Activated CD4-positive, CD25-positive, alpha-beta regulatory T cell (primary cell): Measurements from ENCODE around the gene TULP4.

Source experiments
- DNase-seq, 4 experiments: peaks; one replicate each; lab custom pipeline; 2025; lab: John Stamatoyannopoulos, UW

Gene TULP4, protein sequence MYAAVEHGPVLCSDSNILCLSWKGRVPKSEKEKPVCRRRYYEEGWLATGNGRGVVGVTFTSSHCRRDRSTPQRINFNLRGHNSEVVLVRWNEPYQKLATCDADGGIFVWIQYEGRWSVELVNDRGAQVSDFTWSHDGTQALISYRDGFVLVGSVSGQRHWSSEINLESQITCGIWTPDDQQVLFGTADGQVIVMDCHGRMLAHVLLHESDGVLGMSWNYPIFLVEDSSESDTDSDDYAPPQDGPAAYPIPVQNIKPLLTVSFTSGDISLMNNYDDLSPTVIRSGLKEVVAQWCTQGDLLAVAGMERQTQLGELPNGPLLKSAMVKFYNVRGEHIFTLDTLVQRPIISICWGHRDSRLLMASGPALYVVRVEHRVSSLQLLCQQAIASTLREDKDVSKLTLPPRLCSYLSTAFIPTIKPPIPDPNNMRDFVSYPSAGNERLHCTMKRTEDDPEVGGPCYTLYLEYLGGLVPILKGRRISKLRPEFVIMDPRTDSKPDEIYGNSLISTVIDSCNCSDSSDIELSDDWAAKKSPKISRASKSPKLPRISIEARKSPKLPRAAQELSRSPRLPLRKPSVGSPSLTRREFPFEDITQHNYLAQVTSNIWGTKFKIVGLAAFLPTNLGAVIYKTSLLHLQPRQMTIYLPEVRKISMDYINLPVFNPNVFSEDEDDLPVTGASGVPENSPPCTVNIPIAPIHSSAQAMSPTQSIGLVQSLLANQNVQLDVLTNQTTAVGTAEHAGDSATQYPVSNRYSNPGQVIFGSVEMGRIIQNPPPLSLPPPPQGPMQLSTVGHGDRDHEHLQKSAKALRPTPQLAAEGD (N-terminal part only)

DNA sequence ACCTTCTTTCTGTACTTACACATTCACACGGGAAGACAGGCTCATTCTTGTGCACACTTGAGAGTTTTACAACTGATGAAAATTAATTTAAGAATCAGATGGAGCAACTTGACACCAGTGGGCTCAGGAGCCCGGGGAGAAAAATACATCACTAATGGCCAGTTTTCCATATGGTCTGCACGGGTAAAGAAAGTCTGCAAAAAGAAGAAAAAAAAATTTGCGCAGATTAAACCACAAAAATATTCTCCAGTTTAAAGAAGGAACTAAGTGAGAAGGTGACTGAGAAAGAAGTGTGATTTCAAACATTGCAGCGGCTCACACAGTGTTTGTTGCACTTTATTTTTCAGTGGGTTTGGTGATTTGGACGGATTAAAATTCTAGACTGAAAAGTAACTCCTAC, at the start of gene TULP4:
Gene TULP4 (plus strand): TSS at position 301 of the 400 bp plus-strand sequence. CDS start 1,552 bp downstream, outside the sequence.
- no peak for DNase-seq

DNA sequence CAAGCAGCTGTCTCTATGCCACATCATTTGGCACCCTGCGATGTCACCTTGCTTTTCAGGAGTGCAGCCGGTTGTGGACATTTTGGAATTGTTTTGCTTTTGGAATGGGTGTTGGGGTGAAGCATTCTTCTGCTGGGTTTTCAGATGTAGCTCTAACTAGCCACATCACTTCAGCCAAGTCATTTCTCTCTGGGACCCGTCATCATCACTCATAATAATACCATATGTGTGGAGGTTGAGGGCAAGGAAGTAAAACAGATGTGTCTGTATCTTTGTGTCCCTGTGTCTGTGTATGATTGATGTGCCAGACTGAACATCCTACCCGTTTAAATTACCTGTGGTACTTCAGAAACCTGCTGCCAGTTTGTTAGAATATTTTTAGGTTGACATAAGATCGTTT, 49.5 kb upstream of the TULP4 start:
- no peak for DNase-seq

DNA sequence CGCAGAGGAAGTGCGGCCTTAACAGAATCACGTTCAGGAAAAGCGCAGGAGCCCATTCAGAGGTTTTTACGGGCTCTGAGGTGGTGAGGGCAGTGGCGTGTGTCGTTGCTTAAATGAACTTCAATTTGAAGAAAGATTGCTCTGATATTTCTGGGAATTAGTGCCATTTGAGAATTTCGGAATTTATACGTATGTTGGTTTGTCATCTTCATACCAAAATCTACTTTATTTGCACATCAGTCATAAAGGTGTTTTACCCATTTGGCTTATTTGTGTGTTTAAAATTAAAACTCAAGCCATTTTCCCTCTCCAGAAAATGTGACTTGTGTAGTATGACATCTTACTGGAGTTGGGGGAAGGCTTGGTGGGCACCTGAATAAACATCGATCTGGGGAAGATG, 48.1 kb upstream of the TULP4 start:
- DNase-seq, result no peak

DNA sequence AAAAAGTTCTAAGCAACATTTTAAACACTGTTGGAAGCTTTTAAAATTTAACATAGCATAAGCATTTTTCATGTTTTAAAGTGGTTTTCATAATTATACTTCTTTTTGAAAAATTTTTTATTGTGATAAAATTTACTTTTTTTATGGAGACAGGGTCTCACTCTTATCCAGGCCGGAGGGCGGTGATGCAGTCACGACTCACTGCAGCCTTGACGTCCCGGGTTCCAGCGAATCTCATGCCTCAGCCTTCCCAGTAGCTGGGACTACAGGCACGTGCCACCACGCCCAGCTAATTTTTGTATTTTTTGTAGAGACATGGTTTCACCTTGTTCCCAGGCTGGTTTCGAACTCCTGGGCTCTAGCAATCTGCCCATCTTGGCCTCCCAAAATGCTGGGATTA, 46.1 kb upstream of the TULP4 start:
- no peak for DNase-seq

DNA sequence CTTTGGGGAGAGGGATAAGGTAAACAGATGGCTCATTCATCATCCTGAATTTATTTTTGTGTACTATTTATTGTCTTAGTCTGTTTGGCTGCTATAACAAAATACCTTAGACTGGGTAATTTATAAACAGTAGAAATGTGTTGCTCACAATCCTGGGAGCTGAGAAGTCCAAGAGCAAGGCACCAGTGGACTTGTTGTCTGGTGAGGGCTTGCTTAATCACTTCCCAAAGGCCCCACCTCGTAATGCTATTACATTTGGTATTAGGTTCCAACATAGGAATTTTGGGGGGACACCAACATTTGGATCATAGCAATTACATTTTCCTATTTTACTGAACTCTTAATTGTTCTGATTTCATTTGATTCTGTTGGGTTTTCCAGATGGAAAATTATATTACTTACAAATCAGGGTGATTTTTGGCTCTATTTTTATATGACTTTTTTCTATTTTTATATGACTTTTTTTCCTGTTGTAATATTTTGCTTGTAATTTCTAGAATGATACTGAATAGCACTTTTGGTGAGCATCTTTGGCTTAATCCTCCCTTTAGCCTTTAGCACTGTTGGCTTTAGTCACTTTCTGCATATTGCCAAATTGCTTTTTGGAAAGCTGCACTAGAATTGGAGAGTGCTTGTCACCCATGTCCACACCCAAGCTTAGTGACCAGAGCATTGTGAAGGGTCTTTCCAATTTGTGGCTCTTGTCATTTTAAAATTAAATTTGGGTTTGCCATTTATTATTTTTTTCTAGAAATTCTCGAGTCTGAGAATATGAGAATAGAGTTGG, 43.7 kb upstream of the TULP4 start:
- no peak for DNase-seq

DNA sequence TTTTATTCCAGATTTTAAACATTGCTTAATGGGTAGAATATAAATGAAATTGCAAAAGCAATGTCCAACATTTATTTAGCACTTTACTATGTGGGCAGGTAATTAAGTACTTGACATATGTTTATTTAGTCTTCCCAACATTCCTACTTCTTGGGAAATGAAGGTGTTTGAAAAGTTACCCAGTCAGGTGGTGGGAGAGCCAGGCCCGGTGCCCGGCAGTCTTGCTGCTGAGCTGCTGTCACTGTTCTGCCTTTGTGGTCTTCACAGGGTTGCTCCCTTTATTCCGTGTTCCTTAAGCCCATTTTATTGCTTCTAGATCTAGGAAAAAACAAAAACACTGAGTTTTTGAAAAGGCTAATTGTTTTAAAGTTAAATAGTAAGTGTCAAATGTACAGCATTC, 42.6 kb upstream of the TULP4 start:
- DNase-seq, result no peak

DNA sequence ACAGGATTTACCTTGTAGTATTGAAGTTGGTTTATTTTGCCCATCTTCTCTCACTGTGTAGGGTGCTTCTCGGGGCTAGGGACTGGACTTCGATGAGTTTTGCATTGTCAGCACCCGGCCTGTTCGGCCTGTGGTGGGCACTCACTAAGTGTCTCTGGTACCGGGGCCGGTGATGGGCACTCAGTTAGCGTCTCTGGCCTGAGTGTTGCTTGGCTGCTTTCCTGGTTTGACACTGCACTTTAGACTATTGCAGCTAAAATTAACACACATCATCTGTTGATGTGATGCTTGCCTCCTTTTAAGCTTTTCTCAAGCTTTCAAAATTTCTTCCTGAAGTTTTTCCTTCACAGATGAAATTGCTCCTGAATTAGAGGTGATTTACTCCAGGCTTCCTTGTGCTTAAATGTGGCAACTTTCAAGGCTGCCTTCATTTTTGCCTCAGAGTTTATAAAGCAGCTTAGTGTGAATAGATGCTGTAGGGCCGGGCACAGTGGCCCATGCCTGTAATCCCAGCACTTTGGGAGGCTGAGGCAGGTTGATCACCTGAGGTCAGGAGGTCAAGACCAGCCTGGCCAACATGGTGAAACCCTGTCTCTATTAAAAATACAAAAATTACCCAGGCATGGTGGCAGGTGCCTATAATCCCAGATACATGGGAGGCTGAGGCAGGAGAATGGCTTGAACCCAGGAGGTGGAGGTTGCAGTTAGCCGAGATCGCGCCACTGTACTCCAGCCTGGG, 41.7 kb upstream of the TULP4 start:
- no peak for DNase-seq

DNA sequence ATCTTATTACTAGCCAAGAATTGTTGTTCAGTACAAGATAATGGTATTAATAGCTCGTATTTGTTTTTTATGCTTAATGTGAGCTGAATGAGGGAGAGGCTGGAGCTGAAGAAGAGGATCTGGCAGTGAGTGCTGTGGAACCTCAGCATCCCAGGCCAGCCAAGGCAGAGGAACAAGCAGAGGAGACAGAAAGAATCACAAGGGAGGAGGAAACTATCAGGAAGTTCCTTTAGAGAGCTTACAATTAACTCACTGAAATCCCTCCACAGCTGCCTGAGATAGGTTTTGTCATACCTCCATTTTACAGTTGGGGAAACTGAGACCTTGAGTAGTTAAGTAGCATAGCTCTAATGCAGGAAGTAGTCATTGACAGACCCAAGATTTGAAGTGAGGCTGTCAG, 39.9 kb upstream of the TULP4 start:
- no peak for DNase-seq

DNA sequence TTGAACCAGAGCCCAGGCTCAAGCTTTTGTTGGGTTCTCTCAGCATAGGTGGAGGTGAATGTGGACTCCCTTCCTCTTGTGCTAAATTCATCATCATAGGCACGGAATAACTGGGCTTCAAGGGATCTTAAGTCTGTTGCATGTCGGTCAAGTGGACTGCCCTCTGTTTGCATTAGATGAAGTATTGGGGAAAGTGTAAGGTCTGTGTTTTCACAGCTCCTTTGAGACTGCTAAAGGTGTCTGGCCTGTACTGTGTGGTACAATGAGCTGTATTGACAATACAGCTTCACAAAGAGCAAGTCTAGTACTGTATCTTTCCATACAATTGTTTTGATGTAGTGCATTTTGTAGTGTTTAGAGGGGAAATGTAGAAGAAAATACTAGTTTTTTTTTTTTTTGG, 34.3 kb upstream of the TULP4 start:
- no peak for DNase-seq

DNA sequence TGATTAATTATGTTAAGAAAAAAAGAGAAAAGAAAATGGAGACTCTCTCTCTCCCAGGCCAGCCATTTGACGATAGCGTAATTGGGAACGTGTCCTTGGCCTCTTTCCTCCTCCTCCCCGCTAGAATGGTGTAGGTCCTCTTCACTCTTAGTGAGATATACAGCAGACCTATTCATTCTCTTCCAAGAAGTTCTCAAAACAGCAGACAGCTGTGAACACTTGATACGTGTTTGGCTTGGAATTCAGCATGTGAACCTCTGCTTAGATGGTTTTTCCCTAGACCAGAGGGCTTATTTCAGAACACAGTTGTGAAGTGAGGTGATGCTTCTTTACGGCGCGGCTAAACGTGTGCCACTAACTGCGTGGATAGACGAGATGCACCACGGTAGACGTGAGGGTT, 32.6 kb upstream of the TULP4 start:
- no peak for DNase-seq

DNA sequence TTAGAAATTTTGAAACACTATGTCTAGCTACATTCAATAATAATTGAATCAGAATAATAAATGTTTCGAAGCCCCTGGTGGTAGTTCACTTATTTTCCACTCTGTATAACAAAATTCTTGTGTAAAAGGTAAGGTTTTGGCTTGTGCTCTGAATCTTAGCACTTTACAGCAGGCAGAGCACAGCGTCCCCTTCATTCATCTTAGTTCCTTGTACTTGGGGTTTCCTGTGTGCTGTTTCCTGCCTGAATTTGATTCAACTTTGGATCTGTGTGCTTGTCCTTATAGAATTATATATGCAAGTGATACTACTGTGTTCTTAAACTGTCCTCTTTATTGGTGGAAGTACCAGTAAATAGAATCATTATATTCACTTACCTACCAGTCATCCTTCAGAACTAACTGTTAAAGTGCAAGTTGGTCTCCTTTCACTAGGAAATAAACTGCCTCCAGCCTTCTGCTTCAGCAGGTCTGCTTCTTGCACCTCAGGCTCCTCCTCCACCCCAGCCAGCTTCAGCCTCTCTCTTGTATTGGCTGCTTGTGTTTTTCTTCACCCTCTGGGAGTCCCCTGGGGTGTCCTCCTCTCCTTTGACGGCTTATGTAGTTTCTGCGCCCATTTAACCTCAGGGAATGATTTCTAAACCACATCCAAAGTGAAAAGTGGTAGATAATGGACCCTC, 28.8 kb upstream of the TULP4 start:
- DNase-seq, result no peak

DNA sequence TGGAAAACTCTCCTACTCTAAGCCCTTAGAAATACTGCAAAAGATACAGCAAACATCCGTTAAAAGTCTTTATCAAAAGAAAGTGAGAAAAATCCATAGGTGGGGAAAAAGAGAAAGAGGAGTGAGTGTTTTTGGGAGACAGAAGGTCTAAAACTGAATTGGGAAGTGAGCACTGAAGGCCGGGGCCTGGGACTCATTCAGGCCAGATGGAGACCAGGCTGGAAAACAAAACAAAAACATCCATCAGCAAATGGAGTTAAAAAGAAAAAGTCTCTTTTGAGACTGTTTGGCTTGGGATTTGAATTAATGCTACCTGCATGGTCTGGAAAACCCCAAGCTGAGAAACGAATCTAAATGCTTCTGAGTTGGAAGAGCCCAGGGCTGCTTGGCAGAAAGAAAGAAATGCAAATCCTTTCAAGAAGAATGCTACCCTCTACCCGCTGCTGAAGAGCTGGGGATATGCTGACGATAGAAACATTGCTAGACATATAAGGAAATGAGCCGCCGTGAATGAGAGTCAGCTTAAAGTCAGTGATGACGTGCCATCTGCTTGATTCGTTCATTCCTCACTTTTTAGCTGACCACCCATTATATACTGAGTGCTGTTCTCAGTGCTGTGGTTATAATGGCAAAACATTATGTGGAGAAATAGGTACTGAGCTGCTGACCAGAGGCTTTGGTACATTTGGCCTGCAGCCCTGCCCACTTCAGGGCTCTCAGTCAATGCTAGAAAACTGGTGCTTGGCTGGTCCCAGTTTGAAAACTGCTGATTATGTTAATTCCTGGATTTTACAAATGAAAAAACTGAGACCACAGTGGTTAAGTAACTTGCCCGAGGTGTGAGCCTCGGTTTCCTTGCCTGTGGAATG, 28.0 kb upstream of the TULP4 start:
- DNase-seq, result no peak

DNA sequence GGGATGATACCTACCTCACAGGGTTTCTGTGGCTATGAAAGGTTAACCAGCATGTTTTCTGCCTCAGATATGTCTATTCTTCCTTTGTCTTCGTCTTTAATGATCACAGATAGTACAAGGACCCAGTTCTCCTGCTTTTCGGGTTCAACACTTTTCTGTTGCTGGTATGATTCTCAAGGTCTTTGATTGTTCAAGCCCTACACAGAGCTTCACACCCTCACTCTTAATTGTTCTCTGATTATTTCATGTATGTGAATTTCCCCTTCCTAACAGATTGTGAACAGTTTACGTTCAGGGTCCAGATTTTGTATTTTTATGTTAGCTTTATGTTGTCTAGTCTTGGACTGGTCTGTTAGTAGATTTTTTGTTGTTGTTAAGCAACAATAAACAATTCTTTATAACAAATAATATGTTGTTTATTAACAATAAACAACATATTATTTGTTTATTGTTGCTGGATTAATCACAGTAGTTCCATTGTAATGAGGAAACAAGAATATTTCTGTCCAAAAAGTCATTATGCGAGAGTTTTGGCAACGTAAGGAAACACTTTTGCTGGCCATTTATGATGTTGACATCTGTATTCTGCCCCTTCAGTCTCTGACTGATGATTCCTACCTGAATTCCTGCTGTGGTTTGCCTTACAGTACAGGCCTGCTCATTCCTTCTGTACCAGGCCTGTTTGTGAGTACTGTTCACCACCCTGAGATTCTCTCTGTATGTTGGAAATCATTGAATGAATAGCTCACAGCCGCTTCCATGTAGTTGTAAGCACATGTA, 27.2 kb upstream of the TULP4 start:
- no peak for DNase-seq

DNA sequence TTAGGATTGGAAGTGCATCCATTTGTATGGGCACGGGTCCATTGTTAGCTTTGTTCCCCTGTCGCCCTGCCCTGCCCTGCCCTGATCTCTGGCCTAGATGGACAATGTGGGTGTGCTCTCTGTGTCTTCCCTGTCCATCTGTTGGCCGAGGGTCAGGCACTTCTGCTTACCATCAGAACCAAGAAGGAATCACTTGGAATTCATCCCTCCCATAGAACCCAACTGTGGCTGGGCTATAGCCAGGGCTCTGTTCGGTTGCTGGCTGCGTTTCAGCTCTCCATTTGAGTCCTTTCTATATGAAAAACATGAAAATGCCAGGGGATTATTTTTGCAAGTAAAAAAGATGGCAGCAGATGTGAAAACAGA, 26.6 kb upstream of the TULP4 start:
- DNase-seq, result no peak

DNA sequence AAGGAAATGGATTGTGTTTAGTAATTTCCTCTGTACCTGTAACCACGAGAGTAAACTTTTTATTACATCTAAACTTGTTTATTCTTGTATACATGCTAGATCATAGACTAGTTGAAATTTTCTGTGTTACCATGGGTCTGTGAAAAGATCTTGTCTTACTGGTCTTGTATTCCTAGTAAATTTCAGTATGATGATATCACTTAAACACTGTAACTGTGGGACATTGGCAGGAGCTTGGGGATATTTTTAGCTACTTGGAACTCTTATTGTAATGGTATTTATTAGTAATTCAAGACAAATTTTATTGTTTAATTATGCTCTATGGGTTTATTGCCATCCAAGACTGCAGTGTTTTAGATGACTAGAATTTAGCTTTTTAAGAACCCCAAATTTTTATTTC, 25.9 kb upstream of the TULP4 start:
- no peak for DNase-seq

DNA sequence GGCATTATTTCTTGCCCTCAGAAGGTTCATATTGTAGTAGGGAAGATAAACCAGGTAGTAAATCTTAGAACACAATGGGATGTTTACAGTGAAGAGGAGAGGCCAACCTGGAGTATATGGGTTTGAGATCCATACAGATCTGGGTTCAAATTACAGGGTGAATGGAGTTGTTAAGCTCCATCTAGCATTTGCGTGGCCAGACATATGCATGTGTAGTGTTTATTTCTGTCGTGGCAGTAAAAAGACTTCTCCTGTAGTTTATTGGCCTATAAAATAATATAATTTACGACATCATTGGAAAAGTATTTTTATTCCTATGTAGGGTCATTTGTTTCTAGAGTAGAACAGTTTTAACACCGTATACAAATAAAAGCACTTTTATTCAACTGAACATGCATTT, 25.2 kb upstream of the TULP4 start:
- no peak for DNase-seq

DNA sequence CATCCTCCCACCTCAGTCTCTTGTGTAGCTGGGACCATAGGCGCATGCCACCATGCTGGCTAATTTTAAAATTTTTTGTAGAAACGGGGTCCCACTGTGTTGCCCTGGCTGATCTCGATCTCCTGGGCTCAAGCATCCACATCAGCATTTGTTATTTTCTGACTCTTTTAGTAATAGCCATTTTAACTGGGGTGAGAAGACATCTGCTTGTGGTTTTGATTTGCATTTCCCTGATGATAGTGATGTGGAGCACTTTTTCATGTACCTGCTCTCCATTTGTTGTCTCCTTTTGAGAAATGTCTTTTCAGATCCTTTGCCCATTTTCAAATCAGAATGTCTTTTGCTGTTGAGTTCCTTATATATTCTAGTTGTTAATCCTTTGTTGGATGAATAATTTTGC, 22.2 kb upstream of the TULP4 start:
- DNase-seq, result no peak

DNA sequence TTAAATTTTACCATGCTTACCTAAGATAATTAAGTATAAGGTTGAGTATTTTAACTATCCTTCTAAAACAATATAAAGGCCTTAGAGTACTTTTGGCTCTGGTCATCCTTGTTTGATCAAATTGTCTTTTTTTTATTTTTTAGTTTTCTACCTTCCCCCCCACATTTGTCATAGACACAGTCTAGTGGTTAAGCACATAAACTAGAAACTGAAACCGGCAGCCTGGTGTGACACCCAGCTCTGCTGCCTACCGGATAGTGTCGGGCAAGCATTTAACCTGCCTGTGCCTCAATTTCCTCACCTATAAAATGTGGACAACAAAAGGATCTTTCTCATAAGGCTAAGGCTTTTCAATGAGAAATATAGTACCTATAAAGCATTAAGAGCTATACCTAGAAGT, 21.6 kb upstream of the TULP4 start:
- peak; percentile 5 to 38 (median 18) for DNase-seq

DNA sequence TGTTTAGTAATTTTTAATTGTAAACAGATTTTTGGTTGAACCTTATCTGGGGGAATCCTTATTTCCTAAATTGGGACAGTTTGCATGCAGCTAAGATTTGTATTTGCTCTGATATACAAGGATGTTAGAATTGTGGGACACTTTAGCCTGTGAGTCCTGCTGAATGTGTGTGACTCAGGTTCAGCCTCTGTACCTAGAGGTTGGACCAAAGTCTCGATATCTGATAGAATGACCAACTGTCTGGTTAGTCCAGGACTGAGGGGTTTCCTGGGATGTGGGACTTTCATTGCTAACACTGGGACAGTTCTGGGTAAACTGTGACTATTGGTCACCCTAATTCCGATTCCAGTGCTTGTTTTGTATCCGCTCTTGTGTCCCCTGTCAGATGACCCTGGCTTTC, 20.2 kb upstream of the TULP4 start:
- DNase-seq, result no peak

DNA sequence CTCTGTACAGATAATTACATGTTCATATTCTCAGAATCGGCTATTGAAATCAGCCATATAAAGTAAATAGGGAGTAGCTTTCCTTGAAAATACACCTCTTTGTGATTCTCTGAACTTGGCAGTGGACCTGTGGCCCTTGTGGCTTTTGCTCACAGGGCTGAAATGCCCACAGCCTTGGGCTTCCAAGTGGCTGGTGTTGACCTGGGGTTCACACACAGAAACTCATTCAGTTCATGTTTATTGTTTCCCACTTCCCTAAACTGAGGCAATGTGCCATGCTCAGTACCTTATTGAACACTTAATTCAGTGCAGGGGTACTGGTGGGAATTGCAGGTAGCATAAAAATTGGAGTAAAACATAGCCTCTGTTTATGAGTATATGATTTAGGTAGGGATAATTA, 19.1 kb upstream of the TULP4 start:
- DNase-seq, result no peak
